ENCODE measurements around the gene NME2. TPM values are rescaled to one million over a fixed set of nuclear protein-coding genes. Genes with fewer than 3 reads are reported as not detected.

The NME2 gene
- total and polyA plus RNA-seq, 2 of the 8 experiments (the other 6 are each of a cell fraction or from before 2014, with no cell fraction given) = 827 to 929 TPM

- TF ChIP-seq EGR1 (IDR thresholded peaks at IDR 0.05; ENCODE audit: borderline replicate concordance, low read depth, low read length) = no peak
- no peak for TF ChIP-seq TCF12 (IDR thresholded peaks at IDR 0.05; ENCODE audit: low read depth, low read length)
- peak; percentile 70 to 78 for TF ChIP-seq POLR2A (IDR thresholded peaks at IDR 0.05; ENCODE audit: control extremely low read depth in 1 of 2, low read depth in 2 of 2, low read length in 2 of 2)
- no peak for TF ChIP-seq TEAD4 (IDR thresholded peaks at IDR 0.05; ENCODE audit: low read depth, low read length)
These were observed at the start of gene NME2 (continued) for GRCh38 chr17:51166198-51166986.

All from H1 (cell line).